A549 (cell line): Measurements from ENCODE around the gene C4orf51.

Experiments used
- CBX8 ChIP-seq: fragments of 200-600 bp; sonication (generic); IDR thresholded peaks from 2 replicates; pipeline ENCODE4 v1.6.1; 2016
- CTCF ChIP-seq: fragments of >200 bp; sonication (Bioruptor Twin); formaldehyde crosslinking; IDR thresholded peaks from 3 replicates; pipeline ENCODE4 v1.5.1; 2016
- HOXA7 ChIP-seq: fragments of 250-450 bp; sonication (Bioruptor Pico); IDR thresholded peaks from 2 replicates; pipeline ENCODE4 v1.5.0; 2020; ENCODE audit warnings: mild to moderate bottlenecking, moderate library complexity
- MAFK ChIP-seq: fragments of 450-650 bp; IDR thresholded peaks from 2 replicates; pipeline ENCODE4 v1.6.1; 2014; ENCODE audit not compliant: partially characterized antibody
- POLR2A ChIP-seq: IDR thresholded peaks from 2 replicates; pipeline ENCODE4 v1.6.1; 2012; ENCODE audit warnings: mild to moderate bottlenecking, low read length
- POLR2AphosphoS2 ChIP-seq: conservative IDR thresholded peaks from 2 replicates; pipeline ENCODE4 v1.6.1; 2012; ENCODE audit warnings: low read length, improper control_type of control experiment, inconsistent platforms
- RCOR1 ChIP-seq: fragments of 150-350 bp; IDR thresholded peaks from 2 replicates; pipeline ENCODE4 v1.6.1; 2014; ENCODE audit warnings: antibody characterized with exemption, low read length, low read depth
- RFX5 ChIP-seq: fragments of 450-650 bp; IDR thresholded peaks from 2 replicates; pipeline ENCODE4 v1.7.1; 2014; ENCODE audit warnings: antibody characterized with exemption, mild to moderate bottlenecking, moderate library complexity

- TF ChIP-seq CTCF, result no peak
- no peak for TF ChIP-seq POLR2A
- TF ChIP-seq POLR2AphosphoS2, result no peak
- no peak for TF ChIP-seq CBX8
- TF ChIP-seq RCOR1, result no peak
- no peak for TF ChIP-seq HOXA7 (CRISPR knock-in tag)
- no peak for TF ChIP-seq MAFK
- TF ChIP-seq RFX5, result no peak
Observed at GRCh38 chr4:145756244-145756643, 76.3 kb downstream of the C4orf51 start.
